SH-SY5Y (cell line): ENCODE measurements around the gene SLC7A4.

Experiments
- GATA2 ChIP-seq: IDR thresholded peaks from 2 replicates; pipeline ENCODE4 v1.6.1; 2011; ENCODE audit warnings: mild to moderate bottlenecking, low read depth, low read length
- GATA3 ChIP-seq: IDR thresholded peaks from 2 replicates; pipeline ENCODE4 v1.6.1; 2011; ENCODE audit warnings: low read depth, mild to moderate bottlenecking, low read length, moderate library complexity

- TF ChIP-seq GATA2 (no peak), GATA3 (no peak)
These were observed 39.7 kb downstream of the SLC7A4 start for GRCh38 chr22:20992456-20993303.
